Peyer's patch (tissue), 4 donors: Measurements from ENCODE around the gene ZNF217.

Experiments used
- POLR2A ChIP-seq, 2 donors: fragments of 450-650 bp; IDR thresholded peaks; one replicate each; pipeline ENCODE4 v1.5.1; 2017; ENCODE audit warnings: antibody characterized with exemption in 2 of 2, mild to moderate bottlenecking in 2 of 2, moderate library complexity in 2 of 2
- TF ChIP-seq, protein P1 (sequence below), 6 experiments: fragments of 450-650 bp in 4 of 6; fragments of 200-600 bp in 2 of 6; sonication (generic) in 1 of 6; IDR thresholded peaks; one replicate each; pipeline ENCODE4 v1.5.1; 2017 to 2019; ENCODE audit warnings: antibody characterized with exemption in 6 of 6, mild to moderate bottlenecking in 3 of 6, moderate library complexity in 1 of 6

DNA sequence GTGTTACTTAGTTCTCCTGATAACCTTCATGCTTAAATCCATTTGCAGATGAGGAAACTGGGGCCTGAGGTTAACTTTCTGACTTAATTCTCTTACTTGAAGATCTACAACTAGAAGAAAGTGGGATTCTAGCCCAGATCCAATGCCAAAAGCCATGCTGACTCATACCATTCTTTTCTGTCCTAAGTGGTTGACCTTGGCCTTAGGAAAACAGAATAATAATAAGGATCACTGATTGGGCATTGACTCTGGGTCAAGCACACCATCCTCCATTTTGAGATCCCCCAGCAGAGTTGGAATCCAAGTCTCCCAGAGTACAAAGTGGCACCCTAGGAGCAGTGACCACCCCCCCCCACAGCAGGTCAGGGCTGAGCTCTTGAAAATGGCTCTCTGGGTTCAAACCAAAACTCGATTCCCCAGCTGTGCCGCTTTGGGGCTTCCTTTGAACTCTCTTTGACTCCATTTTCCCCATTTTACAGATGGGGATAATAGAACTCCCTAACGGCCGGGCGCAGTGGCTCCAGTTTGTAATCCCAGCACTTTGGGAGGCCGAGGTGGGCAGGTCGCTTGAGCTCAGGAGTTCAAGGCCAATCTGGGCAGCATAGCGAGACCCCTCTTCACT is 12.8 kb upstream of the ZNF217 start:
- TF ChIP-seq POLR2A (IDR thresholded peaks at IDR 0.05) = no peak
- TF ChIP-seq, protein P1, sequence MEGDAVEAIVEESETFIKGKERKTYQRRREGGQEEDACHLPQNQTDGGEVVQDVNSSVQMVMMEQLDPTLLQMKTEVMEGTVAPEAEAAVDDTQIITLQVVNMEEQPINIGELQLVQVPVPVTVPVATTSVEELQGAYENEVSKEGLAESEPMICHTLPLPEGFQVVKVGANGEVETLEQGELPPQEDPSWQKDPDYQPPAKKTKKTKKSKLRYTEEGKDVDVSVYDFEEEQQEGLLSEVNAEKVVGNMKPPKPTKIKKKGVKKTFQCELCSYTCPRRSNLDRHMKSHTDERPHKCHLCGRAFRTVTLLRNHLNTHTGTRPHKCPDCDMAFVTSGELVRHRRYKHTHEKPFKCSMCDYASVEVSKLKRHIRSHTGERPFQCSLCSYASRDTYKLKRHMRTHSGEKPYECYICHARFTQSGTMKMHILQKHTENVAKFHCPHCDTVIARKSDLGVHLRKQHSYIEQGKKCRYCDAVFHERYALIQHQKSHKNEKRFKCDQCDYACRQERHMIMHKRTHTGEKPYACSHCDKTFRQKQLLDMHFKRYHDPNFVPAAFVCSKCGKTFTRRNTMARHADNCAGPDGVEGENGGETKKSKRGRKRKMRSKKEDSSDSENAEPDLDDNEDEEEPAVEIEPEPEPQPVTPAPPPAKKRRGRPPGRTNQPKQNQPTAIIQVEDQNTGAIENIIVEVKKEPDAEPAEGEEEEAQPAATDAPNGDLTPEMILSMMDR (IDR thresholded peaks at IDR 0.05) = no peak
